Measurements from ENCODE around the gene EFCAB14. TPM values are rescaled to one million over a fixed set of nuclear protein-coding genes. Genes with fewer than 3 reads are reported as not detected.
"Not testable (repeated sequence)": the region's sequence is repeated elsewhere in the genome, so short reads cannot be mapped to it uniquely, and the experiment has no call there.

EFCAB14 gene
- total RNA-seq, 4 donors from 2014 or later = 71.5 to 138 (median 106) TPM

DNA sequence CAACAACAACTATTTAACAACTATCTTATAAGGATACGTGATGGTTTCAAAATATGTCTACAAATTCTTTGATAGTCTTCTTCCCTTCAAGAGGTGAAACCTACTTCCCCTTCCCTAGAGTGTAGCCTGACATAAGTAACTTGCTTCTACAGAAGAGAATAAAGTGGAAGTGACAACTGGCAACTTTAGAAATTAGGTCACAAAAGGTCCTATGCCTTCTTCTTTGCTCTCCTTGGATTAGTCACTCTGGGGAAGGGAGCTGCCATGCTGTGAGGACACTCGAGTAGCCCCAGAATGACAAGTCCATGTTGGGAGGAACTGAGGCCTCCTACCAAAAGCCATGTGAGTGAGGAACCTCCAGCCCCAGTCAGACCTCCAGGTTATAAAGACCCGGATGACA lies 19.2 kb downstream of the EFCAB14 start:
- TF ChIP-seq, protein P1, sequence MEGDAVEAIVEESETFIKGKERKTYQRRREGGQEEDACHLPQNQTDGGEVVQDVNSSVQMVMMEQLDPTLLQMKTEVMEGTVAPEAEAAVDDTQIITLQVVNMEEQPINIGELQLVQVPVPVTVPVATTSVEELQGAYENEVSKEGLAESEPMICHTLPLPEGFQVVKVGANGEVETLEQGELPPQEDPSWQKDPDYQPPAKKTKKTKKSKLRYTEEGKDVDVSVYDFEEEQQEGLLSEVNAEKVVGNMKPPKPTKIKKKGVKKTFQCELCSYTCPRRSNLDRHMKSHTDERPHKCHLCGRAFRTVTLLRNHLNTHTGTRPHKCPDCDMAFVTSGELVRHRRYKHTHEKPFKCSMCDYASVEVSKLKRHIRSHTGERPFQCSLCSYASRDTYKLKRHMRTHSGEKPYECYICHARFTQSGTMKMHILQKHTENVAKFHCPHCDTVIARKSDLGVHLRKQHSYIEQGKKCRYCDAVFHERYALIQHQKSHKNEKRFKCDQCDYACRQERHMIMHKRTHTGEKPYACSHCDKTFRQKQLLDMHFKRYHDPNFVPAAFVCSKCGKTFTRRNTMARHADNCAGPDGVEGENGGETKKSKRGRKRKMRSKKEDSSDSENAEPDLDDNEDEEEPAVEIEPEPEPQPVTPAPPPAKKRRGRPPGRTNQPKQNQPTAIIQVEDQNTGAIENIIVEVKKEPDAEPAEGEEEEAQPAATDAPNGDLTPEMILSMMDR (IDR thresholded peaks at IDR 0.05) = no peak
- TF ChIP-seq POLR2A (IDR thresholded peaks at IDR 0.05) = no peak
- WGBS, 2 donors = 61 to 80% methylated on average over 3 of the region's 3 CpGs
- intact Hi-C loops (cut with DNase I; ENCODE audit: low total_unique reads) = no loop called here
- DNase-seq (ENCODE audit: low spot score in 2 of 2) = no peak
- no peak overlapping the region for H3K4me3 ChIP-seq (ENCODE audit: low read depth, poor library complexity, severe bottlenecking)

DNA sequence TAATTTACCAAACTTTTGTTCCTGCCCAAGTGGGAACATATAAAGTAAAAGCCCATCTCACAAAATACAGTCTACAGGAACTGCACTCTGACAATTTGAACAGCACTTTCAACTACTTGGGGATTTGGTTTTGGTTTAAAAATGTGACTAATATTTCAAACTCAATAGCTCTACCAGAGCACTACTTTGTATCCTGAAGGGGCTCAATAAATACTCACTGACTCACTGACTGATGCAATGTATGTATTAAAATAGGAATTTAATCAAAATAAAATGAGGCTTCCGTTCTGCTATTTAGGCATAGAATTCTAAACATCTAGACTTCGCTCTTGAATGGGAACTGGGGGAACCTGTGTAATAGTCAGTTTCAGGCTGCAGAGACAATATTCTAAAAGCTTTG lies 21.9 kb downstream of the EFCAB14 start:
- DNase-seq (ENCODE audit: low spot score in 2 of 2) = no peak
- no peak overlapping the region for H3K4me3 ChIP-seq (ENCODE audit: low read depth, poor library complexity, severe bottlenecking)
- TF ChIP-seq, protein P1 (IDR thresholded peaks at IDR 0.05) = no peak
- TF ChIP-seq POLR2A (IDR thresholded peaks at IDR 0.05) = no peak
- intact Hi-C loops (cut with DNase I; ENCODE audit: low total_unique reads) = no loop called here
- WGBS, 2 donors = 94 to 100% methylated on average over 2 of the region's 2 CpGs

DNA sequence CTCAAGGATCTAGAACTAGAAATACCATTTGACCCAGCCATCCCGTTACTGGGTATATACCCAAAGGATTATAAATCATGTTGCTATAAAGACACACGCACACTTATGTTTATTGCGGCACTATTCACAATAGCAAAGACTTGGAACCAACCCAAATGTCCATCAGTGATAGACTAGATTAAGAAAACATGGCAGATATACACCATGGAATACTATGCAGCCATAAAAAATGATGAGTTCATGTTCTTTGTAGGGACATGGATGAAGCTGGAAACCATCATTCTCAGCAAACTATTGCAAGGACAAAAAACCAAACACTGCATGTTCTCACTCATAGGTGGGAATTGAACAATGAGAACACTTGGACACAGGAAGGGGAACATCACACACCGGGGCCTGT lies 24.2 kb downstream of the EFCAB14 start:
- DNase-seq (ENCODE audit: low spot score in 2 of 2); intact Hi-C loops (cut with DNase I; ENCODE audit: low total_unique reads); H3K4me3 ChIP-seq (ENCODE audit: low read depth, poor library complexity, severe bottlenecking): not testable (repeated sequence)
- 98 to 100% methylated on average over 4 of the region's 4 CpGs for WGBS, 2 donors

DNA sequence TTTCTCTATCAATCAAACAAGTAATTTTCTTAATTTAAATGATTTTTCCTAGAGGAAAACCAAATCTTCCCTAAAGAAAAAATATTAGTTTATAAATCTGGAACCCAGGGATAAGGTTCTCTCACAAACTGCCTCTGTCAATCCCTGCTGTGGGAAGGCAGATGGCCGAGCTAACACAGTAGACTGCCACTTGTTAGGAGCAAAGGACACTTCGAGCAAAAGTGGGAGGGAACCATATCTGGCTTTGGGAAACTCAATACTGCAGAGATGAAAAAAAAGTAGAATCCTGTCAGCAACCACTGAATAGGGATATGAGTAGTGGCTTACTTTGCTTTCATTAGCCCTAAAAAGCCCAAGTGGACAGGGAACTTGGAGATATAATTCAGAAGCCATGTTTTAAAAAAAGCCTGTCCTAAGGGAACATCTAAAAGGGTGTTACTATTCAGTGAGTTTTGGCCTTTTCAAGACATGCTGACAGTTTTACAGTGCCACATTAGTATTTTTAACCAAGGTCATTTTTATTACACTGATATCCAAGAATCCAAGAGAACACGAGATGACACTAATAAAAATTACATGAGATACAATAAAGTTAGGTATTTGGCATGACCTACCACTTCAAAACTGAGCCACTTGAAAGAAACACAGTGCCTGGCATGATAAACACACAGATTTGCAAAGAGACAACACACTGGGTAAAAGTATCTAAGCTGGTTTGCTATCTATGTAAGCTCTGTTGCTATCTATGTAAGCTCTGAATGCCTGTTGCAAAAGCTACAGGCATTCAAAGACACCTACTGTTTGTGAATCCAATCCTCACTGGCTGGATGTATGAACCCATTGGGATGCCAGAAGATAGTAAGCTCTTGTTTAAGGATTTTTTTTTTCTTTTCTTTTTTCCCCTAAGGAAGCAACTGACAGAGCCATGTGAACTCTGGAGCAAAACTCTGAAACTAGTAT lies 25.8 kb downstream of the EFCAB14 start:
- TF ChIP-seq POLR2A (IDR thresholded peaks at IDR 0.05) = no peak
- TF ChIP-seq, protein P1 (IDR thresholded peaks at IDR 0.05) = no peak
- WGBS, 2 donors = 17 to 51% methylated on average over 3 of the region's 3 CpGs
- intact Hi-C loops (cut with DNase I; ENCODE audit: low total_unique reads) = no loop called here
- H3K4me3 ChIP-seq (ENCODE audit: low read depth, poor library complexity, severe bottlenecking) = no peak overlapping the region
- no peak for DNase-seq (ENCODE audit: low spot score in 2 of 2)

DNA sequence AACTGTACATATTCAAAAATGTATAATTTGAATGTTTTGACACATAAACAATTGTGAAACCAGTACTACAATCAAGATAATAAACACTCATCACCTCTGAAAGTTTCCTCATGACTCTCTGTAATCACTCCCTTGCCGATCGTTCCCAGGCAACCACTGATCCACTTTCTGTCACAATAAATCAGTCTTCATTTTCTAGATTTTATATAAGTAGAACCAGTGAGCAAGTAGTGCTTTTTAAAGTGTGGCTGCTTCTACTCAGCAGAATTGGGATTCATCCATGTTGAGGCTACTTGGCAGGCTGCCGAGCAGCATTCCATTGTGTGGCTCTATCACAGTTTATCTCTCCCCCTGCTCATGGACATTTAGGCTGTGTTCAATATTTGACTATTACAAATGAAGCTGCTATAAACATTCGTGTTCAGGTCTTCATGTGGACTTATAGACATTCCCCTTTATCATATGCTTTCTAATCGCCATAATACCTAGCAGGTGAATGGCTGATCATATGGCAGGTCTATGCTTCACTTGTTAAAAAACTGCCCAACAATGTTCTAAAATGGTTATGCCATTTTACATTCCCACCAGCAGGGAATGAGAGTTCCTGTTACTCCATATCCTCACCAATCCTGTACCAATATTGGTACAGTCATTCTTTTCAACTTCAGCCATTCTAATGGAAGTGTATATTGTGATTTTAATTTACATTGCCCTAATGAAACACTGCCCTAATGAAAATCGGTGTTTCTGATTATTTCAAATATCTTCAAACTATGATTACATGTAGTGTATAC lies 26.7 kb downstream of the EFCAB14 start:
- no peak for DNase-seq (ENCODE audit: low spot score in 2 of 2)
- 74 to 76% methylated on average over 6 of the region's 6 CpGs for whole genome bisulfite sequencing, 2 donors
- H3K4me3 ChIP-seq (ENCODE audit: low read depth, poor library complexity, severe bottlenecking) = no peak overlapping the region
- no peak for TF ChIP-seq POLR2A (IDR thresholded peaks at IDR 0.05)
- TF ChIP-seq, protein P1 (IDR thresholded peaks at IDR 0.05) = no peak
- intact Hi-C loops (cut with DNase I; ENCODE audit: low total_unique reads) = no loop called here

DNA sequence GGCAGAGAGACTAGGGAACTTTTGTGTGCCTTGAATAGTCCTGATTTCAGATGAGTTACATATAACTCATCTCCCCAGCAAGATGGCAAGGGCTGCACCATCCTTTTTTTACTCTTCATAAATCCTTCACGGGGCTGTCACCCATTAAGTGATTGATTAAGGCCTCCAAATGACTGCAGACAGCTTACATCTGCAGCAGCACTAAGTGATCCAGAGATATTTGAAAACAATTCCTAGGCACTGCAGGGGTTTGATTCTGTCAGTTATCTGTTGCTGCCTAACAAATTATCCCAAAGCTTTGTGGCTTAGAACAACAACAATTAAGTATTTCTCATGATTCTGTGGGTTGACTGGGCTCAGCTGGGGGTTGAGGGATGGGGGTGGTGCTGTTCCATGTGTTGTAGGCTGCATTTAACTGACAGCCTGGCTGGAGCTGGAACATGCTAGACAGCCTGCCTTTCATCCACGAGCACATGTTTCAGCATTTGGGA lies 27.9 kb downstream of the EFCAB14 start:
- H3K4me3 ChIP-seq (ENCODE audit: low read depth, poor library complexity, severe bottlenecking) = no peak overlapping the region
- no peak for TF ChIP-seq POLR2A (IDR thresholded peaks at IDR 0.05)
- TF ChIP-seq, protein P1 (IDR thresholded peaks at IDR 0.05) = no peak
- intact Hi-C loops (cut with DNase I; ENCODE audit: low total_unique reads) = no loop called here
- DNase-seq (ENCODE audit: low spot score in 2 of 2) = no peak
- 79 to 85% methylated on average over 2 of the region's 2 CpGs for WGBS, 2 donors
